Sigmoid colon (tissue), 7 donors: Measurements from ENCODE around the gene CD300LD. TPM values are rescaled to one million over a fixed set of nuclear protein-coding genes. Genes with fewer than 3 reads are reported as not detected.
"Not testable (repeated sequence)": the region's sequence is repeated elsewhere in the genome, so short reads cannot be mapped to it uniquely, and the experiment has no call there.

Experiments used
- DNase-seq: peaks from one replicate; pipeline ENCODE4 v3.0.0-alpha.2; 2019
- H3K27ac ChIP-seq, 4 donors: fragments of 200-600 bp; sonication (generic); one replicate each; pipeline ENCODE4 v1.5.1; 2016 to 2019; ENCODE audit warnings: mild to moderate bottlenecking in 1 of 4
- H3K27me3 ChIP-seq, 3 donors: fragments of 200-600 bp; sonication (generic); one replicate each; pipeline ENCODE4 v1.5.1; 2019; ENCODE audit warnings: mild to moderate bottlenecking in 1 of 3
- H3K36me3 ChIP-seq, 4 donors: fragments of 200-600 bp; sonication (generic); one replicate each; pipeline ENCODE4 v1.5.1; 2016 to 2019
- H3K4me1 ChIP-seq, 4 donors: fragments of 200-600 bp; sonication (generic); one replicate each; pipeline ENCODE4 v1.5.1; 2017 to 2019
- H3K4me3 ChIP-seq, 4 donors: fragments of 200-600 bp; sonication (generic); one replicate each; pipeline ENCODE4 v1.5.1; 2017 to 2019; ENCODE audit warnings: mild to moderate bottlenecking in 2 of 4, moderate library complexity in 1 of 4
- H3K9me3 ChIP-seq, 4 donors: fragments of 200-600 bp in 3 of 4; sonication (generic) in 3 of 4; one replicate each; pipeline versions ENCODE4 v1.5.1 to v1.6.1; 2013 to 2019
- EP300 ChIP-seq, 4 donors: sonication (generic); formaldehyde crosslinking; IDR thresholded peaks; one replicate each; pipeline ENCODE4 v1.6.1; 2017; ENCODE audit warnings: antibody characterized with exemption in 4 of 4
- POLR2A ChIP-seq, 2 donors: fragments of 450-650 bp; IDR thresholded peaks; one replicate each; pipeline ENCODE4 v1.6.1; 2016; ENCODE audit warnings: antibody characterized with exemption in 2 of 2, mild to moderate bottlenecking in 2 of 2, moderate library complexity in 2 of 2
- POLR2AphosphoS5 ChIP-seq, 4 donors: sonication (generic); formaldehyde crosslinking; IDR thresholded peaks; one replicate each; pipeline ENCODE4 v1.6.1; 2017; ENCODE audit warnings: antibody characterized with exemption in 4 of 4
- WGBS, 2 donors: extraction: QIAGEN DNeasy Blood & Tissue Kit; methylation state at CpG; one replicate each; pipeline ENCODE4 v1.1.7; 2013; 5-methylcytosine and 5-hydroxymethylcytosine counted together
- intact Hi-C: fragments of 100-400 bp; cut with DNase I; formaldehyde crosslinking; loops from one replicate; pipeline ENCODE4 v1.15.1; 2023
- polyA plus RNA-seq, 3 donors: library from polyadenylated mRNA; stranded (reverse); fragments of 200-250 nt; gene quantifications; one replicate each; pipeline ENCODE4 v1.2.3, GENCODE V29; 2013
- total RNA-seq, 4 donors: library from RNA; depleted of rRNA; stranded (reverse); fragments of >200 nt; gene quantifications; one replicate each; pipeline ENCODE4 v1.1.0, GENCODE V29; 2016
- TF ChIP-seq, protein P1 (sequence below), 4 experiments: fragments of 450-650 bp in 3 of 4; fragments of 200-600 bp in 1 of 4; IDR thresholded peaks; one replicate each; pipeline ENCODE4 v1.5.1; 2016 to 2019; ENCODE audit warnings: antibody characterized with exemption in 4 of 4, mild to moderate bottlenecking in 3 of 4, moderate library complexity in 2 of 4
- donor health status: healthy with polysubstance abuse.
- donor health status: Bipolar disorder and iron deficiency.
- donor health status: healthy.

Gene CD300LD
- total and polyA plus RNA-seq, 7 donors: not detected

DNA sequence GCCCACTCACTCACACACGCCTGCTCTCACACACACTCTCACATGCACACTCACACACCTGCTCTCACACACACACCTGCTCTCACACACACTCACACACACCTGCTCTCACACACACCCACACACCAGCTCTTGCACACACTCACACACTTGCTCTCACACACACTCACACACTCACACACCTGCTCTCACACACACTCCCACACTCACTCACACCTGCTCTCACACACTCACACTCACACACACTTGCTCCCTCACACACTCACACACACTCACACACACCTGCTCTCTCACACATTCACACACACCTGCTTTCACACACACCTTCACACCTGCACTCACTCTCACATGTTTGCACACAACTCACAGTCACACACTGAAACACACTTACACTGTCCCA lies 28.7 kb downstream of the CD300LD start:
- Histone ChIP-seq H3K4me1 (no peaks in the 10 kb centered on the region), H3K27ac (no peak overlapping the region), H3K27me3 (peaks cover 0 to 14% (median 0%) of the 10 kb centered on the region in 3 donors), H3K4me3 (no peak overlapping the region), H3K36me3 (no peaks in the 10 kb centered on the region), H3K9me3 (no peaks in the 10 kb centered on the region)
- intact Hi-C loops: loop anchor here (10.0 kb wide), 1 partner anchor 171 kb away; the partner anchor contains the start of gene RAB37
- WGBS, 2 donors: 89 to 92% methylated on average over 1 of the region's 1 CpG
- TF ChIP-seq, protein P1, sequence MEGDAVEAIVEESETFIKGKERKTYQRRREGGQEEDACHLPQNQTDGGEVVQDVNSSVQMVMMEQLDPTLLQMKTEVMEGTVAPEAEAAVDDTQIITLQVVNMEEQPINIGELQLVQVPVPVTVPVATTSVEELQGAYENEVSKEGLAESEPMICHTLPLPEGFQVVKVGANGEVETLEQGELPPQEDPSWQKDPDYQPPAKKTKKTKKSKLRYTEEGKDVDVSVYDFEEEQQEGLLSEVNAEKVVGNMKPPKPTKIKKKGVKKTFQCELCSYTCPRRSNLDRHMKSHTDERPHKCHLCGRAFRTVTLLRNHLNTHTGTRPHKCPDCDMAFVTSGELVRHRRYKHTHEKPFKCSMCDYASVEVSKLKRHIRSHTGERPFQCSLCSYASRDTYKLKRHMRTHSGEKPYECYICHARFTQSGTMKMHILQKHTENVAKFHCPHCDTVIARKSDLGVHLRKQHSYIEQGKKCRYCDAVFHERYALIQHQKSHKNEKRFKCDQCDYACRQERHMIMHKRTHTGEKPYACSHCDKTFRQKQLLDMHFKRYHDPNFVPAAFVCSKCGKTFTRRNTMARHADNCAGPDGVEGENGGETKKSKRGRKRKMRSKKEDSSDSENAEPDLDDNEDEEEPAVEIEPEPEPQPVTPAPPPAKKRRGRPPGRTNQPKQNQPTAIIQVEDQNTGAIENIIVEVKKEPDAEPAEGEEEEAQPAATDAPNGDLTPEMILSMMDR (IDR thresholded peaks at IDR 0.05): no peak
- TF ChIP-seq POLR2AphosphoS5 (IDR thresholded peaks at IDR 0.05) (no peak), EP300 (IDR thresholded peaks at IDR 0.05) (no peak), POLR2A (IDR thresholded peaks at IDR 0.05) (no peak)
- DNase-seq: no peak

DNA sequence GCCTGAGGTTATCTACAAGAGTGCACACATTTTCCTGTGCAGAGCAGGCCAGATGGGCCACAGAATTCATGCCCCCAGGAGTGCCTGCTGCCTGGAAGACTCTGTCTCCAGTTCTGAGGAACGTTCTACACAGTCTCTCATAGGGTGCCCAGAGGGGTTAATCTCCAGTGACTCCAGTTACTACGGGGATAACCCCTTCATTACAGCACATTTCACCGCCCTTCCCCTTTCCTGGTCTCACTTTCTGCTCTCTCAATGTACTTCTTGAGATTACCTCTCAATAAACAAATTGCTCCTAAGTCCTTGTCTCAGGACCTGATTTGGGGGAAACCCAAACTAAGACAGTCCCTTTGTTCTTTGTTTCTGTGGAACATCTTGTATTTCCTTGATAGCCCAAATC lies 30.5 kb downstream of the CD300LD start:
- no peak for DNase-seq
- intact Hi-C loops: loop anchor here (10.0 kb wide), 1 partner anchor 173 kb away; the partner anchor contains the start of gene RAB37
- Histone ChIP-seq H3K4me1 (no peaks in the 10 kb centered on the region), H3K9me3 (no peaks in the 10 kb centered on the region), H3K4me3 (no peak overlapping the region), H3K27ac (no peak overlapping the region), H3K36me3 (no peaks in the 10 kb centered on the region), H3K27me3 (peaks cover 0 to 14% (median 0%) of the 10 kb centered on the region in 3 donors)
- WGBS, 2 donors: 50 to 59% methylated on average over 3 of the region's 3 CpGs
- TF ChIP-seq POLR2AphosphoS5 (IDR thresholded peaks at IDR 0.05): no peak
- TF ChIP-seq EP300 (IDR thresholded peaks at IDR 0.05): no peak
- TF ChIP-seq, protein P1 (IDR thresholded peaks at IDR 0.05): no peak
- TF ChIP-seq POLR2A (IDR thresholded peaks at IDR 0.05): no peak

DNA sequence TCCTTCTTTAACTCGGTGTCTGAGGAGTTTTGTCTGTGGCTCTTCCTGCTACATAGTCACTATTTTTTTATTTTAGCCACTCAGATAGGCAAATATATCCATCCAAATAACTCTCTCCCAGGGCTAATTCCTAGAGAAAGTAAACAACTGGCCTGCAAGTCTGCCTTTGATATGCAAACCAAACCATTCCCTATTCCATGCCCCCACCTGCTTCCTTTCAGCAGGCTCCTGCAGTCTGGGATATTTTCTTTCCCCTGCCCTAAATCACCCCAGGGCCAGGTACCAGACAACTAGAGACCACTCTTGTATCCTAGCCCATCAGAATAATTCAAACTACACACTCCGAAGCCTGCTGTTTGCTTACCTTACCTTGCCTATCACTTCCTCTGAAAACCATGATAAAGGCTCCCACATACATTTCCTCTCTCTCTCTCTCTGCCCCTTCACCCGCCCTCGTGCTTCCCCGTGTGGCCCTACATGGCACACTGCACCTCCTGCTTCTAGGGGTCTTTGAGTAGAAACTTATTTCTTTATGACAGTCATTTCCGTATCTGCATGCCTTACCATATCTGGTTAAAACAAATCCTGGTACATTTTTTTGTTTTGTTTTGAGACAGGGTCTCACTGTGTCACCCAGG lies 33.1 kb downstream of the CD300LD start:
- Histone ChIP-seq H3K4me1 (no peaks in the 10 kb centered on the region), H3K27ac (no peak overlapping the region), H3K27me3 (peaks cover 0 to 8% (median 0%) of the 10 kb centered on the region in 3 donors), H3K9me3 (no peaks in the 10 kb centered on the region), H3K36me3 (no peaks in the 10 kb centered on the region), H3K4me3 (no peak overlapping the region)
- no peak for DNase-seq
- intact Hi-C loops: no loop called here
- WGBS, 2 donors: 53 to 67% methylated on average over 6 of the region's 6 CpGs
- TF ChIP-seq, protein P1 (IDR thresholded peaks at IDR 0.05): no peak
- TF ChIP-seq EP300 (IDR thresholded peaks at IDR 0.05) (no peak), POLR2A (IDR thresholded peaks at IDR 0.05) (no peak), POLR2AphosphoS5 (IDR thresholded peaks at IDR 0.05) (no peak)

DNA sequence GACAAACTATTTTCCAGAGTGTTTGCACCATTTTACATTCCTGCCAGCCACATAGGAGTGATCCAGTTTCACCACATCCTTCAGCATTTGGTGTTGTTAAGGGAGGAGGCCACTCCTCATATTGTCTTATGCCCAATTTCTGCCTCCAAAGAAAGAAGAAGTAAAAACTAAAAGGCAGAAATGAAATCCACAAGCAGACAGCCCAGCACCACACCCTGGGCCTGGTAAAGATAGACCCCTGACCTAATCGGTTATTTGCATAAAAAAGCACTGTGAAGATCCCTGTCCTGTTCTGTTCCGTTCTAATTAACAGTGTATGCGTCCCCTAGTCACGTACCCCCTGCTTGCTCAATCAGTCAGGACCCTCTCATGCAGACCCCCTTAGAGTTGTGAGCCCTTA lies 33.7 kb downstream of the CD300LD start:
- 62 to 90% methylated on average over 4 of the region's 4 CpGs for WGBS, 2 donors

DNA sequence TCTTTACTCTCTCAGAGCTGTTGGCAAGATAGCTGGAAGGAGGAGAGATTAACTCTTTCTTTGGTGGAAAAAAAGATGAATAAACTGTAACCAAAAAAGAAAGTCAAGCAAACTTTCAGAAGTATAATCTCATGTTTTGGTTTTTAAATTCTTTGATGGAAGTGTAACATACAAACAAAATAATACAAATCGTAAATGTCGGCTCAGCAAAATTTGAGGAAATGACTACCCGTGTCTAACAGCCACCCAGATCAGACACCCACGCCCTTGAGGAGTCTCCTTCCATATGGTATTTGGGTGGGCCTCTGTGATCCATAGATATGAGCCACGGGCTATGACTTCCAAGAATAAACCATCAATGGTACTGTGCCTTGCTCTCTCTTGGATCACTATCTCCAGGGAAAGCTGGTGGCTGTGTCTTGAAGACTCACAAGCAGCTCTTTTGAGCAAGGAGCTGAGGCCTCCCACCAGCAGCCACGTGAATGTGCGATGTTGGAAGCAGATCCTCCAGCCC lies 36.6 kb downstream of the CD300LD start:
- TF ChIP-seq, protein P1 (IDR thresholded peaks at IDR 0.05): no peak
- TF ChIP-seq POLR2AphosphoS5 (IDR thresholded peaks at IDR 0.05) (no peak), EP300 (IDR thresholded peaks at IDR 0.05) (no peak), POLR2A (IDR thresholded peaks at IDR 0.05) (no peak)
- no peak for DNase-seq
- H3K27ac ChIP-seq: no peak overlapping the region
- H3K4me3 ChIP-seq: no peak overlapping the region
- H3K4me1 ChIP-seq: no peaks in the 10 kb centered on the region
- H3K36me3 ChIP-seq: no peaks in the 10 kb centered on the region
- no peaks in the 10 kb centered on the region for H3K27me3 ChIP-seq
- intact Hi-C loops: no loop called here
- no peaks in the 10 kb centered on the region for H3K9me3 ChIP-seq
- WGBS, 2 donors: 62 to 79% methylated on average over 7 of the region's 7 CpGs

More for the DNA sequence above, 33.7 kb downstream of the CD300LD start:
- intact Hi-C loops, H3K27ac ChIP-seq, DNase-seq, H3K27me3 ChIP-seq, H3K36me3 ChIP-seq, H3K4me3 ChIP-seq, H3K4me1 ChIP-seq, H3K9me3 ChIP-seq: not testable (repeated sequence)
